Kidney (tissue), 14 donors: ENCODE measurements around the gene PPEF2. TPM values are rescaled to one million over a fixed set of nuclear protein-coding genes. Genes with fewer than 3 reads are reported as not detected.

Experiments
- DNase-seq, 5 donors: peaks; one replicate each; pipeline ENCODE4 v3.0.0-alpha.2; 2013 to 2020
- FAIRE-seq: peaks from 2 replicates; lab custom pipeline; 2012; peaks lifted over from hg19 to GRCh38; lab: Jason Lieb, UNC
- H3K27ac ChIP-seq, 2 donors: one replicate each; pipeline ENCODE4 v1.7.0; 2013; ENCODE audit warnings: low read depth in 2 of 2, low read length in 2 of 2, inconsistent platforms in 1 of 2
- H3K27me3 ChIP-seq: one replicate; pipeline ENCODE4 v1.7.1; 2013; ENCODE audit warnings: low read length, inconsistent platforms; ENCODE audit not compliant: control insufficient read depth, insufficient read depth
- H3K36me3 ChIP-seq, 3 donors: one replicate each; pipeline versions ENCODE4 v1.7.0 to v1.7.1; 2013; ENCODE audit warnings: low read length in 3 of 3, control low read depth in 1 of 3, inconsistent platforms in 1 of 3; ENCODE audit not compliant: insufficient read depth in 3 of 3, control insufficient read depth in 2 of 3
- H3K4me1 ChIP-seq, 3 donors: one replicate each; pipeline versions ENCODE4 v1.7.0 to v1.7.1; 2013; ENCODE audit warnings: low read length in 3 of 3, inconsistent platforms in 1 of 3, low read depth in 1 of 3; ENCODE audit not compliant: control insufficient read depth in 2 of 3, insufficient read depth in 2 of 3
- H3K4me3 ChIP-seq, 3 donors: one replicate each; pipeline versions ENCODE4 v1.7.0 to v1.8.1; 2013; ENCODE audit warnings: low read length in 3 of 3, control low read depth in 1 of 3, inconsistent platforms in 1 of 3
- H3K9ac ChIP-seq, 3 donors: one replicate each; pipeline versions ENCODE4 v1.7.0 to v1.7.1; 2013; ENCODE audit warnings: low read length in 3 of 3, control low read depth in 1 of 3, inconsistent platforms in 1 of 3
- H3K9me3 ChIP-seq, 3 donors: one replicate each; pipeline versions ENCODE4 v1.7.0 to v1.7.1; 2013; ENCODE audit warnings: low read length in 3 of 3, control low read depth in 1 of 3, inconsistent platforms in 1 of 3; ENCODE audit not compliant: control insufficient read depth in 2 of 3, insufficient read depth in 1 of 3
- intact Hi-C: fragments of 100-400 bp; cut with DNase I; formaldehyde crosslinking; loops from one replicate; pipeline ENCODE4 v1.11.1; 2022
- polyA plus RNA-seq: library from polyadenylated mRNA; stranded (reverse); fragments of 350-450 nt; fragmentation: Illumina TruSeq; extraction: RNeasy Lipid Tissue Mini Kit (QIAGEN cat#74804); gene quantifications from one replicate; pipeline ENCODE4 v1.2.3, GENCODE V29; 2014; ENCODE audit warnings: low read depth, low replicate concordance; ENCODE audit not compliant: insufficient read depth
- total RNA-seq: library from RNA; stranded (reverse); fragmentation: NEBNext Ultra II Directional; extraction: Animal tissue kit (Norgen Biotek cat#: 25700); gene quantifications from one replicate; pipeline ENCODE4 v1.2.1, GENCODE V29; 2021
- TF ChIP-seq, protein P1 (sequence below): IDR thresholded peaks from 3 replicates; pipeline ENCODE4 v1.5.1; 2012; ENCODE audit warnings: mild to moderate bottlenecking, moderate library complexity, borderline replicate concordance; ENCODE audit not compliant: insufficient read depth; ENCODE audit errors: extremely low read depth
- donor health status: control.
- donor health status: control.
- donor health status: control.
- donor health status: control.
- donor health status: control.
- donor health status: DM: yes; HTN: yes; CAD: no.
- donor health status: Normal renal cell carcinoma (clear cell type).

The PPEF2 gene
- total and polyA plus RNA-seq, 2 donors from 2014 or later: not detected

DNA sequence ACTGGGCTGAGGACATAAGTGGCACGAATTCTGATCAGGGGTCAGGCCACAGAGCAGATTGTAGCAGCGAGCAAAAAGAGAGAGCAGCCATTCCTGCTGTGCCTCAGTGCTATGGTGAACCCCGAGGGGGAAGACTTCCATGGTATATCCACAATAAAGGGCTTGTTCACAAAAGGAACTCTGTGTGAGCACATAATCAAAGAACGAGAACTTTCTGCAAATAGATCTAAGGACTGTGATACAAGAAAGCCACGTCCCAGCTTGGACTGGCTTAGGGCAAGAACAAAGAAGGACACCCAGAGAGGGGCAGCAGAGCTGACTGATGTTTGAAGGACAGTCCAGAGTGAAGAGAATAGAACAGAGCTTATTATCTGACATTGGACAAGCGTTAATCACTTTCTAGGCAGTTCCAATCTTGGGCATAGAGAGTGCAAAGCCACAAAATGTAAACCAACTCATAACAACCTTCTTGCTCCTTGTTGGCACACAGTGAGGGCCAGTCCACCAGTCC, 24.0 kb downstream of the PPEF2 start:
- DNase-seq (no peak), FAIRE-seq (no peak)
- TF ChIP-seq, protein P1, sequence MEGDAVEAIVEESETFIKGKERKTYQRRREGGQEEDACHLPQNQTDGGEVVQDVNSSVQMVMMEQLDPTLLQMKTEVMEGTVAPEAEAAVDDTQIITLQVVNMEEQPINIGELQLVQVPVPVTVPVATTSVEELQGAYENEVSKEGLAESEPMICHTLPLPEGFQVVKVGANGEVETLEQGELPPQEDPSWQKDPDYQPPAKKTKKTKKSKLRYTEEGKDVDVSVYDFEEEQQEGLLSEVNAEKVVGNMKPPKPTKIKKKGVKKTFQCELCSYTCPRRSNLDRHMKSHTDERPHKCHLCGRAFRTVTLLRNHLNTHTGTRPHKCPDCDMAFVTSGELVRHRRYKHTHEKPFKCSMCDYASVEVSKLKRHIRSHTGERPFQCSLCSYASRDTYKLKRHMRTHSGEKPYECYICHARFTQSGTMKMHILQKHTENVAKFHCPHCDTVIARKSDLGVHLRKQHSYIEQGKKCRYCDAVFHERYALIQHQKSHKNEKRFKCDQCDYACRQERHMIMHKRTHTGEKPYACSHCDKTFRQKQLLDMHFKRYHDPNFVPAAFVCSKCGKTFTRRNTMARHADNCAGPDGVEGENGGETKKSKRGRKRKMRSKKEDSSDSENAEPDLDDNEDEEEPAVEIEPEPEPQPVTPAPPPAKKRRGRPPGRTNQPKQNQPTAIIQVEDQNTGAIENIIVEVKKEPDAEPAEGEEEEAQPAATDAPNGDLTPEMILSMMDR: no peak
- no peaks in the 10 kb centered on the region for H3K4me1 ChIP-seq
- no peak overlapping the region for H3K4me3 ChIP-seq
- H3K9me3 ChIP-seq: no peaks in the 10 kb centered on the region
- intact Hi-C loops: no loop called here
- H3K27me3 ChIP-seq: no peaks in the 10 kb centered on the region
- H3K27ac ChIP-seq: no peak overlapping the region
- no peak overlapping the region for H3K9ac ChIP-seq
- H3K36me3 ChIP-seq: no peaks in the 10 kb centered on the region

DNA sequence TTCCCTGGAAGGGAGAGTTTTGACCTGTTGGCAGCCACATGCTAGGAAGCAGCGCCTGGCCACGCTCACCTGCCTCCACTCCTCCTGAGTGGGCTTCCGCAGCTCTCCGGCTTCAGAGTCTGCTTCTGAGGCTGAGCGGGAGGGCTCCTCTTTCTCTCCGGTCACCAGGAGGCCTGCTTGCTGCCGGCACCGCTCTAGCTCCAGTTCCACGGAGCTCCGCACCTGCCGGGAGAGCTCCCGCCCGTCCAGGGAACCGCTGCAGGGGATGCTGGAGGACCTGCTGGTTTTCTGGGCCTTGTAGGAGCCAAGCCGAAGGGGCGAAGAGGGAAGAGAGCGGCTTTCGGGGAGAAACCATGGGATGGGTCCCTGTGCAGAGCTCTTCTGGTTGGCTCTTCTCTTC, 26.0 kb downstream of the PPEF2 start:
- Histone ChIP-seq H3K27me3 (no peaks in the 10 kb centered on the region), H3K9me3 (no peaks in the 10 kb centered on the region), H3K27ac (no peak overlapping the region), H3K4me1 (no peaks in the 10 kb centered on the region), H3K4me3 (no peak overlapping the region), H3K36me3 (no peaks in the 10 kb centered on the region), H3K9ac (no peak overlapping the region)
- no peak for DNase-seq
- intact Hi-C loops: no loop called here
- FAIRE-seq: no peak
- TF ChIP-seq, protein P1: no peak

DNA sequence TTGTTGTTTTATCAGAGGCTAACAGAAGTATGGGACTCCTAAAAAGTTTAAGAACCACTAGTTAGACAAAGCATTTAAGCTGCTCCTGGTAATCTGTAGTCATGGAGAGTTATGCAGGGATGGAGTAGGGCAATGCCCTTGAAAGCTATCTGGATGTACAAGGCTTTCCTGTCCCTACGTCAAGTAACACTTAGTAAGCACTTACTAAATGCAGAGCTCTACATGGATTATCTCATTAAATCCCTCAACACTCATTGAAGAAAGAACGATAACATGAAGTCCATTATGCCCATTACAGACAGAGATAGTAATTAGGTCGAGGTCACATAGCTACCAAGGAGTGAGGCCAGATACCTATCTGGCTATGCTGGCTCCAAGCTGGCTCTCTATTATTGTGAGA, 33.2 kb downstream of the PPEF2 start:
- no peak for DNase-seq
- Histone ChIP-seq H3K4me3 (no peak overlapping the region), H3K27me3 (no peaks in the 10 kb centered on the region), H3K36me3 (no peaks in the 10 kb centered on the region), H3K4me1 (peaks cover 0 to 15% (median 0%) of the 10 kb centered on the region in 3 donors), H3K27ac (no peak overlapping the region), H3K9me3 (no peaks in the 10 kb centered on the region), H3K9ac (no peak overlapping the region)
- TF ChIP-seq, protein P1: no peak
- intact Hi-C loops: no loop called here
- FAIRE-seq: no peak

DNA sequence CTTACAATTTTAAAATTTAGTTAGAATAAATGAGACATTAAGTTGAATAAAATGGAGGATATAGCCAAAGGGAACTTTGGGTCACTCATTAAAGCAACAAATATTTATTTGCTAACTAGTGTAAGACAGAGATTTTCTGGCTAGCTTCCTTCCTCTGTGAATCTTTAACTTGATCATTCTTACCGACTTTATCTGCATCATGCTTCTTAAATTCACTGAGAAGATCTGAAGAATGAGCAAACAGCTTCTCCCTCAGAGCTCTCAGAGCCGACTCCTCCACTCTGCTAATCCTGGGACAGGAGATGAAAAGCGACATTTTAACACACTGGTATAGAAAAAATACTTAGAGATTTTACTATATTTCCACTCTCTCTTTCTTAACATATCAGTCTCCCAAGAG, 35.1 kb downstream of the PPEF2 start:
- TF ChIP-seq, protein P1: no peak
- H3K27me3 ChIP-seq: no peaks in the 10 kb centered on the region
- intact Hi-C loops: no loop called here
- peak overlapping the region in 1 of 3 donors; percentile 32 for H3K4me3 ChIP-seq
- FAIRE-seq (peak; percentile 58), DNase-seq (peak in 2 of 5 donors; percentile 6 to 26)
- no peaks in the 10 kb centered on the region for H3K36me3 ChIP-seq
- peaks cover 0 to 15% (median 0%) of the 10 kb centered on the region in 3 donors for H3K4me1 ChIP-seq
- H3K27ac ChIP-seq: no peak overlapping the region
- H3K9ac ChIP-seq: no peak overlapping the region
- H3K9me3 ChIP-seq: no peaks in the 10 kb centered on the region
